Endodermal cell (in vitro differentiated cells): Measurements from ENCODE around the gene COPS4. TPM values are rescaled to one million over a fixed set of nuclear protein-coding genes. Genes with fewer than 3 reads are reported as not detected.
"Not testable (repeated sequence)": the region's sequence is repeated elsewhere in the genome, so short reads cannot be mapped to it uniquely, and the experiment has no call there.

Source experiments
- DNase-seq: peaks from one replicate; pipeline ENCODE4 v3.0.0-alpha.2; 2017
- H3K27ac ChIP-seq: 2 replicates; pipeline ENCODE4 v1.5.1; 2013; ENCODE audit warnings: mild to moderate bottlenecking, low read depth, low read length, moderate library complexity
- H3K27me3 ChIP-seq: 2 replicates; pipeline ENCODE4 v1.6.1; 2013; ENCODE audit warnings: mild to moderate bottlenecking, low read length, moderate library complexity; ENCODE audit not compliant: insufficient read depth, control insufficient read depth, poor library complexity, severe bottlenecking
- H3K36me3 ChIP-seq: 2 replicates; pipeline ENCODE4 v1.7.0; 2013; ENCODE audit warnings: mild to moderate bottlenecking, low read length, moderate library complexity; ENCODE audit not compliant: control insufficient read depth, insufficient read depth
- H3K4me1 ChIP-seq: one replicate; pipeline ENCODE4 v1.7.0; 2013; ENCODE audit warnings: low read length; ENCODE audit not compliant: control insufficient read depth, insufficient read depth
- H3K4me3 ChIP-seq: 2 replicates; pipeline ENCODE4 v1.5.1; 2013; ENCODE audit warnings: mild to moderate bottlenecking, low read length, moderate library complexity
- H3K9ac ChIP-seq: 2 replicates; pipeline ENCODE4 v1.6.1; 2013; ENCODE audit warnings: mild to moderate bottlenecking, low read length, moderate library complexity; ENCODE audit not compliant: poor library complexity, severe bottlenecking; ENCODE audit errors: extremely low read depth
- H3K9me3 ChIP-seq: 2 replicates; pipeline ENCODE4 v1.6.1; 2013; ENCODE audit warnings: mild to moderate bottlenecking, low read length, moderate library complexity; ENCODE audit not compliant: control insufficient read depth
- H3K27ac Mint-ChIP-seq: 2 replicates; pipeline ENCODE4 v1.8.0; 2020; ENCODE audit warnings: mixed read lengths
- H3K27me3 Mint-ChIP-seq: 2 replicates; pipeline ENCODE4 v1.8.0; 2021; ENCODE audit warnings: mild to moderate bottlenecking, mixed read lengths; ENCODE audit not compliant: insufficient read depth
- H3K36me3 Mint-ChIP-seq: 2 replicates; pipeline ENCODE4 v1.8.0; 2020; ENCODE audit warnings: low read depth, mixed read lengths
- H3K4me1 Mint-ChIP-seq: 2 replicates; pipeline ENCODE4 v1.8.0; 2020; ENCODE audit warnings: mixed read lengths
- H3K4me3 Mint-ChIP-seq: 2 replicates; pipeline ENCODE4 v1.8.0; 2020; ENCODE audit warnings: mild to moderate bottlenecking, moderate library complexity, mixed read lengths
- H3K9me3 Mint-ChIP-seq: 2 replicates; pipeline ENCODE4 v1.8.0; 2020; ENCODE audit warnings: mild to moderate bottlenecking, mixed read lengths
- CTCF ChIP-seq: fragments of 200-600 bp; sonication (generic); conservative IDR thresholded peaks from 2 replicates; pipeline ENCODE4 v1.5.0; 2021; ENCODE audit warnings: antibody characterized with exemption, mild to moderate bottlenecking
- WGBS, 2 experiments: methylation state at CpG; one replicate each; pipeline versions ENCODE4 v1.1.5 to v1.1.7; 2013; ENCODE audit warnings: missing lambda C conversion rate in 2 of 2, mixed read lengths in 1 of 2; ENCODE audit not compliant: insufficient coverage in 1 of 2, insufficient read length in 1 of 2; 5-methylcytosine and 5-hydroxymethylcytosine counted together
- total RNA-seq, 2 donors: library from RNA; stranded (reverse); fragmentation: NEBNext Ultra II Directional in 1 of 2; extraction: Animal tissue kit (Norgen Biotek cat#: 25700) in 1 of 2; gene quantifications; 2 replicates in 1 of 2; 3 replicates in 1 of 2; pipeline ENCODE4 v1.2.1, GENCODE V29; 2021

COPS4 gene
- total RNA-seq, 2 donors from 2014 or later = 34.8 to 39.4 TPM

DNA sequence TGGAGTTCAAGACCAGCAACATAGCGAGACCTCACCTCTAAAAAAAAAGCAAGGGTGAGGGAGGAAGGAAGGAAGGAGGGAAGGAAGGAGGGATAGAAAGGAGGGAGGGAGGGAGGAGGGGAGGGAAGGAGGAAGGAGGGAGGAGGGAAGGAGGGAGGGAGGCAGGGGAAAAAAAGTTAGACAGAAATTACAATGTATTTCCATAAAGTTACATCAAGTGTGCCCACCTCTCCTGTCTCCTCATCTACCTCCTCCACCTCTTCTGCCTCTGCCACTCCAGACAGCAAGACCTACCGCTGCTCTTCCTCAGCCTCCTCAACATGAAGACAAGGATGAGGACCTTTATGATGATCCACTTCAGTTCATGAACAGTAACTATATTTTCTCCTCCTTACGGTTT lies 32.7 kb upstream of the COPS4 start:
- peaks cover 7% of the 10 kb centered on the region for H3K36me3 Mint-ChIP-seq
- no peaks in the 10 kb centered on the region for H3K9me3 Mint-ChIP-seq
- H3K4me3 Mint-ChIP-seq = no peak overlapping the region
- H3K9ac ChIP-seq = no peak overlapping the region
- no peak overlapping the region for H3K27ac Mint-ChIP-seq
- H3K4me3 ChIP-seq = no peak overlapping the region
- H3K27ac ChIP-seq = no peak overlapping the region
- TF ChIP-seq CTCF = no peak
- DNase-seq = no peak
- peaks cover 3% of the 10 kb centered on the region for H3K4me1 Mint-ChIP-seq
- no peaks in the 10 kb centered on the region for H3K27me3 ChIP-seq
- no peaks in the 10 kb centered on the region for H3K27me3 Mint-ChIP-seq
- H3K36me3 ChIP-seq = no peaks in the 10 kb centered on the region
- no peaks in the 10 kb centered on the region for H3K9me3 ChIP-seq
- peaks cover 5% of the 10 kb centered on the region for H3K4me1 ChIP-seq
- 88 to 96% methylated on average over 1 to 3 of the region's 3 CpGs for WGBS, 2 experiments

- not testable (repeated sequence) for H3K4me3 ChIP-seq, H3K36me3 Mint-ChIP-seq, H3K9me3 Mint-ChIP-seq, H3K27ac Mint-ChIP-seq, H3K4me1 ChIP-seq, H3K9me3 ChIP-seq, H3K36me3 ChIP-seq, H3K9ac ChIP-seq, H3K4me3 Mint-ChIP-seq, H3K4me1 Mint-ChIP-seq, H3K27ac ChIP-seq, H3K27me3 ChIP-seq, DNase-seq, H3K27me3 Mint-ChIP-seq
- 89 to 90% methylated on average over 12 to 14 of the region's 14 CpGs for WGBS, 2 experiments
These were observed 31.8 kb upstream of the COPS4 start for GRCh38 chr4:83003044-83003791.

DNA sequence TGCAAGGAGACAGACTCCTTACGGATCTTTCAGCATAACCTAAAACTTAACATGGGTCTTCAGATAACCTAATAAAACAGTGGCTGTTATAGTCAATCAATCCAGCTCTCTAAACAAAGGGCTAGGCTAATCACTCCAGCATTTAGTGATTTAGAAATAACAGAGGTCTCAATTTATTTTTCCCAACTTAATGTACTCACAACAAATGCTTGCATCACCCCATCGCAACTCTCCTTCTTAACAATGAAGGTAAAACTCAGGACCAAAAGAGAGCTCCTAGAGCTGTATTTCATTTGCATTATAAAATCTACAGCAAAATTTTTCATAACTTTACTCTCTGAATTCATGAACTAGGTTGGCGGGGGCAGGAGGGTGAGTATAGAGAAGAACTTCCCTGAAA lies 25.5 kb upstream of the COPS4 start:
- Mint-ChIP-seq H3K9me3 (no peaks in the 10 kb centered on the region), H3K4me1 (peaks cover 29% of the 10 kb centered on the region), H3K27ac (no peak overlapping the region), H3K27me3 (peaks cover 12% of the 10 kb centered on the region), H3K4me3 (peak overlapping the region; percentile 87), H3K36me3 (peaks cover 5% of the 10 kb centered on the region)
- peak overlapping the region; percentile 95 for H3K4me3 ChIP-seq
- peaks cover 4% of the 10 kb centered on the region for H3K4me1 ChIP-seq
- WGBS, 2 experiments = 83 to 88% methylated on average over 1 to 3 of the region's 3 CpGs
- H3K9ac ChIP-seq = peak overlapping the region; percentile 92
- TF ChIP-seq CTCF = no peak
- no peak for DNase-seq
- no peaks in the 10 kb centered on the region for H3K27me3 ChIP-seq
- H3K9me3 ChIP-seq = no peaks in the 10 kb centered on the region
- no peaks in the 10 kb centered on the region for H3K36me3 ChIP-seq
- H3K27ac ChIP-seq = no peak overlapping the region
